CD4-positive, alpha-beta T cell treated with Interleukin-6 for 4 hours (primary cell): ENCODE data around the gene GPHB5.
"Not testable (repeated sequence)": the region's sequence is repeated elsewhere in the genome, so short reads cannot be mapped to it uniquely, and the experiment has no call there.

Experiments
- DNase-seq: peaks from one replicate; pipeline ENCODE4 v3.0.0-alpha.2; 2020; ENCODE audit warnings: mixed read lengths

Gene GPHB5

DNA sequence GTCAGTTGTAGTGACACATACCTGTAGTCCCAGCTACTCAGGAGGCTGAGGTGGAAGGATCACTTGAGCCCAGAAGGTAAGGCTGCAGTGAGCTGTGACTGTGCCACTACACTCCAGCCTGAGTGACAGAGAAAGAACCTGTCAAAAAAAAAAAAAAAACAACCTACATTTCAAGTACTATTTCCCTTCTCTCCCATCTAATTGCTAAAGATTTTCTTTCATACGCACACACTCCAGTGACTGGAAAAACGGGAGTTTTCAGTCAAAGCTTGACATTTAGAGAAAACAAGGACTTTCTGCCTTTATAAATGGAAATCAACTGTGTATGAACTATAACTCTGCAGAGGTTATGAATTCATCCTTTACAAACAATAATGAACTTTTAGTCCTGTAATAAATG, 25.9 kb downstream of the GPHB5 start:
- DNase-seq = no peak

DNA sequence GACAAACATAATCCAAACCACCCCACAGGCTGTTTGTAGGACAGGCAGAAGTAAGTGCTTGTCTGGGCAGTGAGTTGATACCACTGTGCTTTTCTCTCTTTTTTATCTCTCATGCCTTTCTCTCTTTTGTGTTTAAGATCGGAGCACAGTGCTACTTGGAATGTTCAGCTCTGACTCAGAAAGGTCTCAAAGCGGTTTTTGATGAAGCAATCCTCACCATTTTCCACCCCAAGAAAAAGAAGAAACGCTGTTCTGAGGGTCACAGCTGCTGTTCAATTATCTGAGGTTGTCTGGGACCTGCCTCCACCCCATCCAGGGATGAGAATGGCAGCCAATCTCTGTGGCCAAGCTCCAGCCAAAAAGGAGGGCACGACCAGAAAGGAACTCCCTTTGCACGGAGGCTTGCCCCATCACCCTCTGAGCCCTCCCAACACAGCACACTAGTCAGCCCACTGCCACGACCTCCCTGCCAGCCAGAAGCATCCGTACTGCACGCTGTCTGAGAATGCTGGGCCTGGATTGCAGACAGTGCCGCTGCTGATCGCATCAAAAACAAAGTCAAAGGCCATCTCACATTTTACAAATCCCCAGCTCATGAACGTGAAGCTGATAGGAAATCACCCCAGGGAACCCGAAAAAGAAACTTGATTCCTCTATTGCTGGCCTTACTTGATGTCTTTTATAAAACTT, 27.8 kb downstream of the GPHB5 start:
- no peak for DNase-seq

- DNase-seq = no peak
Measured at GRCh38 chr14:63288853-63289252, 29.9 kb downstream of the GPHB5 start.

DNA sequence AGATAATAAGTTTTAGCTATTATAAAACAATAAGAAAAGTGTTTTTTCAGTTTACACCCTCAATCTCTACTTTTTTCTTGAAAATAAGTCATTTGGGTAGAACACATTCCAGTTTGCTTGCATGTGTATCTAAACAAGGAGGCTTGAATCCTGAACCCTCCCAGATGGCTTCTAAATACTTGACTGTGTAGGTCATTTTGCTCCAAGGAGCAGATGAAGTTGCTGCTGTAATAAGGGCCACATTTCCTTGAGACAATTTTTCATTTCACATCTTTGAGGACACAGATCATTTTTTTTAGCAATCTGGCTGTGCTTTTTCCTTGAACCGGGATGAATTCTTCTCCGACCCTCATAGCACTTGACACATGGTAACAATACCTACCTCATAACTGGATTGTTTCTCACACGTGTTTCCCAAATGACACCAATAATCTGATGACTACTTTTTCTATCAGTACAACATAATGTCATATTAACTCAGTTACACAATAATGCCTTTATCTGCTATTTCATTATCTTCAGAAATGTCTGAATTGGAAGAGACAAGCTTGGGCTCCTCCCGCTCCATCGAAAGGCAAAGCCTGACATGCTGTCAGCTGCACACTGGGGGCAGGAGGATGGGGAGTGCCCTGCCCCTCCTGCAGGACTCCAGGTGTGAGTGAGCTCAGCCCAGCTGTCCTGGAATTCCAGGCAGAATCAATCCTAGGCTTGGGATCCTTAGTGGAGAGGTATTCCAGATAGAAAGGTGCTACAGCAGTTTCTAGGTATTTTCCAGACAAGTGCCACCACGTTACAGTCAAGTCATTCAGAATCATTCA, 30.9 kb downstream of the GPHB5 start:
- no peak for DNase-seq

DNA sequence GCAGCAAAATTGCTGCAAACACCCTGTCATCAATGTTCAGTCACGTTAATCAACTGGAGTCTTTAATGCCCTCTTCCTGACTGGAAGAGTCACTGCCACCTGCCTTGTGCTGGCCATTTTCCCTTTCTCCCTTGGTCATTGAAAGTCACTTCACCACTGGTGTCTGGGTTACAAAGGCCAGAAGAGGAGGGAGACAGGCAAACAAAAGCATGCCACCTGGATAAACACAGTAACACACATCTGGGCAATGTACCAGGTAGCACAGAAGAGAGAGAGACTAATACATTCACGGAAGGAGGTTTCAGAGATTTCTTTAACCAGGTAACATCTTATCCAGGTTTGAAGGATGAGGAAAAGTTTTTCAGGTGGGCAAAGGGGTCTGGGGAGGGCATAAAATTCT, 32.7 kb downstream of the GPHB5 start:
- DNase-seq = no peak

GRCh38 chr14:63283884-63284248, 34.9 kb downstream of the GPHB5 start:
- DNase-seq = no peak

DNA sequence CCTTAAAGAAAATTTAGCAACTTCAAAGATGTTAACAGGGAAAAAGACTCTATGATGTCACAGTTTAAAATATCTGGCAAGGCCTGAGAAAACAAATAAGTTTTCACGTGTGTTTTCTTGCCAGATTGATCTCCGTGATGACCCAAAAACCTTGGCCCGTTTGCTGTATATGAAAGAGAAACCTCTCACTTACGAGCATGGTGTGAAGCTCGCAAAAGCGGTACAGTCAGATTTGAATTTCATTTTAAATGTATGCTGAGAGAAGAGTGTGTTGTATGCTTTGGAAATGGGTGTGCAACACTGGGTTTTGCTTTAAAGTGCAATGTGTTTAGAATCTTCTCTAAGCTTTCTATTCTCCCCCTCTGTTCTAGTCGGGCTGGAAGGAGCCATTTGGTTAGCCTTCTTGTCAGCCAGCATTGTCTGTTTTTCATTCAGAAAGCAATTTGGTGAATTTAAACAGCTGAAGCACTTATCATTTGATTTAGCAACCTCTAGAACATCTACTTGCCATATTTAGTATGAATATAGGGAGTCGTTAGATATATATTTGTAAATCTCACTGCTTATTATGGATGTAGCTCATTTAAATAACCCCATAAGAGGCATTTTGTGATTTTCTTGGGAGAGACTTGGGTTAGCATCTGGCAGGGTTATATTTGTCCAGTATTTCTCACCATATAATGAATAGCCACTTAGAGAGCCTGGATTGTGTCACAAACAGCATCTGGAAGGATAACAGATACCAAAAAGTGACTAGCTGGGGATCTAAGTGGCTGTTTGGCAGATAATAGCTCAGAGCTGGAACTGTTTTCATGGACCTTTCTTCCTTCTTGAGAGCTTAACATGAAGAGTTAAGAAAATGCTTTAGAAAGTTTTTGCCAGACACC, 35.5 kb downstream of the GPHB5 start:
- DNase-seq = no peak

DNA sequence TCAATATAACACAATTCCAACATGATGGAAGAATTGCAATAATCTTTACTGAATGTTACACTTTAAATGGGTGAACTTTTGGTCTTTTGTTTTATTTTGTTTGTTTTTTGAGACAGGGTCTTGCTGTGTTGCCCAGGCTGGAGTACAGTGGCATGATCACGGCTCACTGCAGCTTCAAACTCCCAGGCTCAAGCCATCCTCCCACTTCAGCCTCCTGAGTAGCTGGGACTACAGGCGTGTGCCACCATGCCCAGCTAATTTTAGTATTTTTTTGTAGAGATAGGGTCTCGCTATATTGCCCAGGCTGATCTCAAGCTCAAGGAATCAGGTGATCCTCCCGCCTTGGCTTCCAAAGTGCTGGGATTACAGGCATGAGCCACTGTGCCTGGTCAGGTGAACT, 38.8 kb downstream of the GPHB5 start:
- DNase-seq = not testable (repeated sequence)

DNA sequence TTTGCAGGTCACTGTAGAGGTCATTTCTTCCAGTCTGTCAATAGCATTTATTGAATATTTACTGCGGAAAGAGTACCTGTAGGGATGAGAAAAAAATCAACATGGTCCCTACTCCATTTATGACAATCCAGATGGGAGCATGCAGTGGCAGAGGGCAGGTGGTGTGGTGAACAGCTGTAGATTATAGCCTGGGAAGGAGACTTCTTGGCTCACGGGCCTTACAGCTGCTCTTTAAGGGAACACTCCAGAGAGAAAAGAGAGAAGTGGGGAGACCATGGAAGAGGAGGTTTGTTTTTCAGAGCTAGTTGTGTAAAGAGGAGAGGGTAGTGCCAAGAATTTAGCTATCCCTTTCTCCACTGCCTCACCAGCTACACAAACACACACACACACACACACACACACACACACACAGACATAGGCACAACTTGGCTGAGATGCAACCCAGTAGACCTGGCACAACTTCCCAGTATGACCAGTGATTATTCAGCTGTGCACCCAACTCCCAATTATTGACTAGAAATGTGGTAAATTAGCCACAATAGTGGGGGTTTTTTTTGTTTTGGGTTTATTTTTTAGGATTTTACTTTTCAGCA, 41.0 kb downstream of the GPHB5 start:
- DNase-seq = no peak

DNA sequence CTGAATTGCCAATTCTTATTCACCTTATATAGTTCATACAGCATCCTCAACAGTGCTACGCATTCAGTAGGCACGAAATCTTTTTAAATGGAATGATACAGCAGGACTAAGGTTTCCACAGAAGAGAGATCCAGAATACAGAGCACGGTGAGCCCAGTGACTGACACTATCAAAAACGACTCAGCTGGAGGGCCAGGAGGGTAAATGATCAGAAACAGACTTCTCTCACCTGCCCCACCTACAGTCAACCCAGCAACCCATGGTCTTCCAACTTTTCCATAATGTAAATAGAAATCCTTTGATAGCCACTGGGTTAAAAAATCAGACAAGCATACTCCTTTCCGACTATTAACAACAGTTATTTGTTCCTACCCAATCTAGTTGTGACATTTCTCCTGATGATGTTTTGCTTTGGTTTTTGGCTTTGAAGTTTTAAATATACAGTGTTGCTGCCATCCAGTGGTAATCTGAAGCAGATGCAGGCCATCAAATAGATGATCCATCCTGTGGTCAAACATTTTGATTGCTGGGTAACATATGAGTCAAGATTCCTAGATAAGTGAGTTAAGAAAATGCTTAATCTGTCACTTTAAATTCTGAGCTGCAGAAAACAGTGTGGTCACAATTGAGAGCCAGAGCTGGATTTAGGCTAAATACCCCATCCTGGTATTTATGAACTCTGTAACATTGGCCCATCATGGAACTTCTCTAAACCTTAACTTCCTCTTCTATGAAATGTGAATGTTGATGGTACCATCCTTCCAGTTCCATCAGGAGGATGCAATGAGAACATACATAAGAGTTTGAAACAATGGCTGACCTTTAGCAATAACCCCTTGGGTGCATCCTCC, 42.0 kb downstream of the GPHB5 start:
- no peak for DNase-seq

- DNase-seq = no peak
Measured at GRCh38 chr14:63276016-63276415, 42.7 kb downstream of the GPHB5 start.

GRCh38 chr14:63275611-63276010, 43.1 kb downstream of the GPHB5 start:
- DNase-seq = no peak

- DNase-seq = no peak
Measured at GRCh38 chr14:63273717-63274655, 44.7 kb downstream of the GPHB5 start.

DNA sequence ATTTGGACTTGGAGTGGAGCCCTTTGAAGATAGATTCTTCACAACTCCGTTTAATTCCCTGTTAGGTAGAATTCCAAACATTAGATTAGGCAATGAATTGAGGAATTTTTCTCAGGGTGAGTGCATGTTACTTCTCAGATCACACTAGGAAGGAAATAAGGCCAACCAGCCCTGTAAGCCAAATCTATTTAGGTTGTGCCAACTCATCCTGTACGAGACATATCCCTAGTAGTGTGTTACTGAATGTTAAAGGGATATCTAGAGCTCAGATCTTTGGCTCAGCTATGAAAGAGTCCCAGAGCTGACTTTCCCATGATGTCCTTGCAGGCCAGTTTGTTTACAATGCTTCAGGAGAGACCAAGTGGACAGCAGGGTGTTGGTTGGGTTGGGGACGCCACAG, 45.6 kb downstream of the GPHB5 start:
- DNase-seq = no peak

- DNase-seq = no peak
Measured at GRCh38 chr14:63269561-63270225, 49.0 kb downstream of the GPHB5 start.

DNA sequence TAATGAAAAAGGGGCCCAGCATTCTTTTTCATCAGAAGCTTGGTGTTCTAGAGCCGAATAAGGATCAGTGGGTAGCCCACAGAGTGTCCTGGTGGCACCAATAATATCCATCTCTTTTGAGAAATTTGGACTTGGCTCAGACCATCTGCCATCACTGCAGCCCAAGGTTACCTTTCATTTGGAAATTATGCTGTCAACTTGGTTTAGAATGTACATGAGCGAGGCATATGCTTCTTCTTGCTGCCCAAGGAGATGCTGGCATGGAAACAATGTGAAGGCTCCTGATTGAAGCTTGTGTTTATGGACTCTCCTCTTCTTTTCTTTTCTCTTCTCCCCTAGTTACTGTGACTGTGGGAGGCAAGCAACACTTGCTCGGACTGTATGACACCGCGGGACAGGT, 50.0 kb downstream of the GPHB5 start:
- no peak for DNase-seq

GRCh38 chr14:63267171-63267570, 51.6 kb downstream of the GPHB5 start:
- DNase-seq = no peak

- no peak for DNase-seq
Measured at GRCh38 chr14:63266106-63266505, 52.6 kb downstream of the GPHB5 start.
